ENCODE data around the gene COL10A1.

Gene COL10A1

GRCh38 chr6:116100419-116101301 lies 25.3 kb downstream of the COL10A1 start, which contains the start of gene NT5DC1 (continued):
- TF ChIP-seq ZNF510 (tag by site-specific recombination; IDR thresholded peaks at IDR 0.05; ENCODE audit: insufficient replicate concordance) = no peak
- no peak for TF ChIP-seq ZNF114 (tag by site-specific recombination; IDR thresholded peaks at IDR 0.05)
- TF ChIP-seq INSM2 (tag by site-specific recombination; IDR thresholded peaks at IDR 0.05) = no peak
- TF ChIP-seq ZNF274 (IDR thresholded peaks at IDR 0.05; ENCODE audit: low read length) = no peak
- no peak for TF ChIP-seq ZNF274 (tag by site-specific recombination; IDR thresholded peaks at IDR 0.05; ENCODE audit: borderline replicate concordance)
- TF ChIP-seq ZFP37 (tag by site-specific recombination; IDR thresholded peaks at IDR 0.05) = peak; percentile 98
- no peak for TF ChIP-seq ZNF623 (tag by site-specific recombination; IDR thresholded peaks at IDR 0.05)
- TF ChIP-seq KLF10 (tag by site-specific recombination; IDR thresholded peaks at IDR 0.05) = peak; percentile 27; the same call in 1 of the 2 replicates
- TF ChIP-seq ZNF521 (tag by site-specific recombination; IDR thresholded peaks at IDR 0.05) = no peak
- no peak for TF ChIP-seq ZNF658 (tag by site-specific recombination; IDR thresholded peaks at IDR 0.05)
- TF ChIP-seq ZBTB11 (tag by site-specific recombination; conservative IDR thresholded peaks at IDR 0.05; ENCODE audit: low read depth) = peak; percentile 92
- no peak for TF ChIP-seq ZNF433 (tag by site-specific recombination; IDR thresholded peaks at IDR 0.05; ENCODE audit: low read depth)
- TF ChIP-seq ZNF211 (tag by site-specific recombination; IDR thresholded peaks at IDR 0.05; ENCODE audit: low read depth) = no peak
- peak; percentile 22; the same call in 1 of the 2 replicates for TF ChIP-seq IKZF3 (tag by site-specific recombination; IDR thresholded peaks at IDR 0.05)
- peak; percentile 29; the same call in 1 of the 2 replicates for TF ChIP-seq FEZF1 (tag by site-specific recombination; IDR thresholded peaks at IDR 0.05)
- TF ChIP-seq ZNF169 (tag by site-specific recombination; IDR thresholded peaks at IDR 0.05) = no peak
- TF ChIP-seq ZSCAN23 (tag by site-specific recombination; IDR thresholded peaks at IDR 0.05) = no peak
- peak; percentile 90 for TF ChIP-seq ZXDB (tag by site-specific recombination; IDR thresholded peaks at IDR 0.05)
- TF ChIP-seq ZBTB21 (tag by site-specific recombination; IDR thresholded peaks at IDR 0.05) = no peak
- TF ChIP-seq ZNF157 (tag by site-specific recombination; IDR thresholded peaks at IDR 0.05) = no peak
- peak; percentile 72 for TF ChIP-seq ZNF239 (tag by site-specific recombination; IDR thresholded peaks at IDR 0.05)
- no peak; the same call in 1 of the 2 replicates for TF ChIP-seq MZF1 (tag by site-specific recombination; IDR thresholded peaks at IDR 0.05; ENCODE audit: borderline replicate concordance)
- no peak for TF ChIP-seq ZNF654 (tag by site-specific recombination; IDR thresholded peaks at IDR 0.05; ENCODE audit: low read depth)
- no peak for TF ChIP-seq ZNF558 (tag by site-specific recombination; IDR thresholded peaks at IDR 0.05)
- peak; percentile 90; the same call in 1 of the 2 replicates for TF ChIP-seq ZNF792 (tag by site-specific recombination; IDR thresholded peaks at IDR 0.05)
- no peak for TF ChIP-seq ZNF112 (tag by site-specific recombination; IDR thresholded peaks at IDR 0.05)
- TF ChIP-seq TRIM28 (IDR thresholded peaks at IDR 0.05; ENCODE audit: borderline replicate concordance, low read length) = no peak; the same call in 1 of the 2 replicates
- no peak for TF ChIP-seq ZBTB1 (tag by site-specific recombination; IDR thresholded peaks at IDR 0.05)
- peak; percentile 96 for TF ChIP-seq ZNF501 (tag by site-specific recombination; IDR thresholded peaks at IDR 0.05)
- no peak for TF ChIP-seq ZBTB6 (tag by site-specific recombination; IDR thresholded peaks at IDR 0.05)
- peak; percentile 94 for TF ChIP-seq ZEB2 (tag by site-specific recombination; IDR thresholded peaks at IDR 0.05)
- no peak for TF ChIP-seq ZNF529 (tag by site-specific recombination; IDR thresholded peaks at IDR 0.05; ENCODE audit: insufficient replicate concordance)
- TF ChIP-seq ZNF549 (tag by site-specific recombination; IDR thresholded peaks at IDR 0.05) = 0 out of 2 replicates have a peak, but pooled peaks have one; percentile 38
- TF ChIP-seq ZFP41 (tag by site-specific recombination; IDR thresholded peaks at IDR 0.05; ENCODE audit: borderline replicate concordance) = no peak
- no peak for TF ChIP-seq TCF7L2 (IDR thresholded peaks at IDR 0.05; ENCODE audit: borderline replicate concordance, low read depth, low read length)

Measured in HEK293 (cell line).